Dendritic cell treated with granulocyte-macrophage colony-stimulating factor and Interleukin-4, amounts not matched to agents 40 ng/mL and 50 ng/mL, for 4 days (primary cell): ENCODE data around the gene C4orf33.
A peak's percentile ranks its signal among the peaks of the same experiment; 100 is the strongest.
"Not testable (repeated sequence)": the region's sequence is repeated elsewhere in the genome, so short reads cannot be mapped to it uniquely, and the experiment has no call there.

Source experiments
- H3K27ac Mint-ChIP-seq: one replicate; pipeline ENCODE4 v1.8.0; 2022; ENCODE audit warnings: mild to moderate bottlenecking, mixed read lengths
- H3K27me3 Mint-ChIP-seq: one replicate; pipeline ENCODE4 v1.8.0; 2022; ENCODE audit warnings: mild to moderate bottlenecking, mixed read lengths
- H3K36me3 Mint-ChIP-seq: one replicate; pipeline ENCODE4 v1.8.0; 2022; ENCODE audit warnings: low read depth, mixed read lengths
- H3K4me1 Mint-ChIP-seq: one replicate; pipeline ENCODE4 v1.8.0; 2022; ENCODE audit warnings: low read depth, mixed read lengths
- H3K4me3 Mint-ChIP-seq: one replicate; pipeline ENCODE4 v1.8.0; 2022; ENCODE audit warnings: mild to moderate bottlenecking, moderate library complexity, mixed read lengths
- H3K9me3 Mint-ChIP-seq: one replicate; pipeline ENCODE4 v1.8.0; 2022; ENCODE audit warnings: mixed read lengths
- intact Hi-C: fragments of 100-400 bp; cut with micrococcal nuclease; formaldehyde crosslinking; loops from one replicate; pipeline ENCODE4 v1.15.0; 2022

The C4orf33 gene

GRCh38 chr4:129095811-129096454 is at the start of gene C4orf33:
Gene C4orf33 (plus strand): TSS chr4:129096152. CDS start chr4:129102611, 6,459 bp downstream.
- intact Hi-C loops: loop anchor here (2.0 to 10.0 kb wide), 4 partner anchors 231 to 1461 kb away; partner anchors contain the start of gene INTU
- peaks cover 6% of the 10 kb centered on the region for H3K36me3 Mint-ChIP-seq
- H3K27me3 Mint-ChIP-seq: no peaks in the 10 kb centered on the region
- H3K4me3 Mint-ChIP-seq: peak within 1 kb of the TSS; percentile 95
- peaks cover 30% of the 10 kb centered on the region for H3K4me1 Mint-ChIP-seq
- H3K27ac Mint-ChIP-seq: peak within 1 kb of the TSS; percentile 99
- no peaks in the 10 kb centered on the region for H3K9me3 Mint-ChIP-seq

GRCh38 chr4:129059028-129059427 is 36.9 kb upstream of the C4orf33 start:
- Mint-ChIP-seq H3K27me3 (no peaks in the 10 kb centered on the region), H3K4me3 (no peak overlapping the region), H3K36me3 (peaks cover 64% of the 10 kb centered on the region), H3K4me1 (no peaks in the 10 kb centered on the region), H3K9me3 (peaks cover 95% of the 10 kb centered on the region), H3K27ac (no peak overlapping the region)
- intact Hi-C loops: no loop called here

GRCh38 chr4:129062580-129062979 is 33.4 kb upstream of the C4orf33 start:
- Mint-ChIP-seq H3K36me3 (peaks cover 53% of the 10 kb centered on the region), H3K27me3 (no peaks in the 10 kb centered on the region), H3K4me3 (no peak overlapping the region), H3K9me3 (peaks cover 69% of the 10 kb centered on the region), H3K27ac (no peak overlapping the region), H3K4me1 (no peaks in the 10 kb centered on the region)
- intact Hi-C loops: no loop called here

- no peaks in the 10 kb centered on the region for H3K27me3 Mint-ChIP-seq
- no peak overlapping the region for H3K4me3 Mint-ChIP-seq
- H3K4me1 Mint-ChIP-seq: no peaks in the 10 kb centered on the region
- H3K27ac Mint-ChIP-seq: no peak overlapping the region
- intact Hi-C loops: no loop called here
- H3K9me3 Mint-ChIP-seq: peaks cover 69% of the 10 kb centered on the region
- peaks cover 53% of the 10 kb centered on the region for H3K36me3 Mint-ChIP-seq
Measured at GRCh38 chr4:129063640-129064039, 32.3 kb upstream of the C4orf33 start.

GRCh38 chr4:129064717-129065116 is 31.2 kb upstream of the C4orf33 start:
- peaks cover 69% of the 10 kb centered on the region for H3K9me3 Mint-ChIP-seq
- H3K27me3 Mint-ChIP-seq: no peaks in the 10 kb centered on the region

GRCh38 chr4:129069537-129069936 is 26.4 kb upstream of the C4orf33 start:
- Mint-ChIP-seq H3K36me3 (peaks cover 32% of the 10 kb centered on the region), H3K9me3 (peaks cover 66% of the 10 kb centered on the region)
- intact Hi-C loops, H3K27ac Mint-ChIP-seq, H3K4me3 Mint-ChIP-seq, H3K4me1 Mint-ChIP-seq, H3K27me3 Mint-ChIP-seq: not testable (repeated sequence)

More at GRCh38 chr4:129064717-129065116, 31.2 kb upstream of the C4orf33 start:
- Mint-ChIP-seq H3K4me1 (no peaks in the 10 kb centered on the region), H3K27ac (no peak overlapping the region), H3K4me3 (no peak overlapping the region), H3K36me3 (peaks cover 48% of the 10 kb centered on the region)
- intact Hi-C loops: no loop called here

- Mint-ChIP-seq H3K27me3 (no peaks in the 10 kb centered on the region), H3K4me1 (peaks cover 5% of the 10 kb centered on the region), H3K4me3 (no peak overlapping the region), H3K9me3 (peaks cover 52% of the 10 kb centered on the region), H3K27ac (no peak overlapping the region), H3K36me3 (peaks cover 68% of the 10 kb centered on the region)
- intact Hi-C loops: no loop called here
Measured at GRCh38 chr4:129077326-129077725, 18.6 kb upstream of the C4orf33 start.

GRCh38 chr4:129080129-129080528 is 15.8 kb upstream of the C4orf33 start:
- H3K36me3 Mint-ChIP-seq: peaks cover 44% of the 10 kb centered on the region
- no peak overlapping the region for H3K4me3 Mint-ChIP-seq
- H3K4me1 Mint-ChIP-seq: peaks cover 5% of the 10 kb centered on the region
- no peaks in the 10 kb centered on the region for H3K27me3 Mint-ChIP-seq
- intact Hi-C loops: no loop called here
- H3K27ac Mint-ChIP-seq: no peak overlapping the region
- peaks cover 33% of the 10 kb centered on the region for H3K9me3 Mint-ChIP-seq

GRCh38 chr4:129082302-129082701 is 13.7 kb upstream of the C4orf33 start:
- no peak overlapping the region for H3K4me3 Mint-ChIP-seq
- peaks cover 33% of the 10 kb centered on the region for H3K9me3 Mint-ChIP-seq
- H3K27me3 Mint-ChIP-seq: no peaks in the 10 kb centered on the region
- H3K4me1 Mint-ChIP-seq: peaks cover 13% of the 10 kb centered on the region
- intact Hi-C loops: no loop called here
- H3K36me3 Mint-ChIP-seq: peaks cover 39% of the 10 kb centered on the region
- H3K27ac Mint-ChIP-seq: no peak overlapping the region

- Mint-ChIP-seq H3K9me3 (peaks cover 12% of the 10 kb centered on the region), H3K4me3 (no peak overlapping the region), H3K4me1 (peaks cover 23% of the 10 kb centered on the region), H3K27me3 (no peaks in the 10 kb centered on the region), H3K27ac (no peak overlapping the region), H3K36me3 (peaks cover 19% of the 10 kb centered on the region)
- intact Hi-C loops: no loop called here
Measured at GRCh38 chr4:129085472-129085871, 10.5 kb upstream of the C4orf33 start.

GRCh38 chr4:129087516-129087915 is 8.4 kb upstream of the C4orf33 start:
- no peaks in the 10 kb centered on the region for H3K9me3 Mint-ChIP-seq
- peaks cover 6% of the 10 kb centered on the region for H3K36me3 Mint-ChIP-seq
- intact Hi-C loops: no loop called here
- H3K4me1 Mint-ChIP-seq: peaks cover 23% of the 10 kb centered on the region
- H3K4me3 Mint-ChIP-seq: no peak overlapping the region
- H3K27me3 Mint-ChIP-seq: no peaks in the 10 kb centered on the region
- no peak overlapping the region for H3K27ac Mint-ChIP-seq

- intact Hi-C loops: loop anchor here (2.0 to 10.0 kb wide), 5 partner anchors 175 to 1458 kb away; partner anchors contain the start of genes INTU and LARP1B
- Mint-ChIP-seq H3K36me3 (peaks cover 6% of the 10 kb centered on the region), H3K27me3 (no peaks in the 10 kb centered on the region), H3K4me3 (no peak overlapping the region), H3K27ac (no peak overlapping the region), H3K4me1 (peaks cover 34% of the 10 kb centered on the region), H3K9me3 (no peaks in the 10 kb centered on the region)
Measured at GRCh38 chr4:129092631-129093190, 3.2 kb upstream of the C4orf33 start.

GRCh38 chr4:129093191-129093920 is 2.6 kb upstream of the C4orf33 start, which contains the start of gene SCLT1:
Gene SCLT1 (minus strand): TSS chr4:129093539. CDS start chr4:129093103, 436 bp downstream.
- H3K4me3 Mint-ChIP-seq: no peak within 1 kb of the TSS
- no peak within 1 kb of the TSS for H3K27ac Mint-ChIP-seq
- H3K9me3 Mint-ChIP-seq: no peaks in the 10 kb centered on the region
- intact Hi-C loops: loop anchor here (2.0 to 10.0 kb wide), 5 partner anchors 176 to 1459 kb away; partner anchors contain the start of genes INTU and LARP1B
- H3K36me3 Mint-ChIP-seq: peaks cover 6% of the 10 kb centered on the region
- H3K4me1 Mint-ChIP-seq: peaks cover 41% of the 10 kb centered on the region
- H3K27me3 Mint-ChIP-seq: no peaks in the 10 kb centered on the region

GRCh38 chr4:129094347-129094746 is 1.6 kb upstream of the C4orf33 start:
- H3K9me3 Mint-ChIP-seq: no peaks in the 10 kb centered on the region
- H3K27ac Mint-ChIP-seq: no peak overlapping the region
- H3K4me1 Mint-ChIP-seq: peaks cover 35% of the 10 kb centered on the region
- peaks cover 6% of the 10 kb centered on the region for H3K36me3 Mint-ChIP-seq
- intact Hi-C loops: loop anchor here (2.0 to 10.0 kb wide), 5 partner anchors 177 to 1460 kb away; partner anchors contain the start of genes INTU and LARP1B
- H3K4me3 Mint-ChIP-seq: no peak overlapping the region
- H3K27me3 Mint-ChIP-seq: no peaks in the 10 kb centered on the region
